Measurements from ENCODE around the gene DHRS7C. TPM values are rescaled to one million over a fixed set of nuclear protein-coding genes. Genes with fewer than 3 reads are reported as not detected.

The DHRS7C gene
- total RNA-seq, 3 donors from 2014 or later = not detected

- H3K27me3 ChIP-seq = no peaks in the 10 kb centered on the region
- intact Hi-C loops (cut with DNase I; ENCODE audit: low total_unique reads) = no loop called here
- H3K9me3 ChIP-seq = no peaks in the 10 kb centered on the region
- H3K4me1 ChIP-seq = no peaks in the 10 kb centered on the region
- DNase-seq (ENCODE audit: low spot score in 2 of 2) = no peak
- TF ChIP-seq, protein P1, sequence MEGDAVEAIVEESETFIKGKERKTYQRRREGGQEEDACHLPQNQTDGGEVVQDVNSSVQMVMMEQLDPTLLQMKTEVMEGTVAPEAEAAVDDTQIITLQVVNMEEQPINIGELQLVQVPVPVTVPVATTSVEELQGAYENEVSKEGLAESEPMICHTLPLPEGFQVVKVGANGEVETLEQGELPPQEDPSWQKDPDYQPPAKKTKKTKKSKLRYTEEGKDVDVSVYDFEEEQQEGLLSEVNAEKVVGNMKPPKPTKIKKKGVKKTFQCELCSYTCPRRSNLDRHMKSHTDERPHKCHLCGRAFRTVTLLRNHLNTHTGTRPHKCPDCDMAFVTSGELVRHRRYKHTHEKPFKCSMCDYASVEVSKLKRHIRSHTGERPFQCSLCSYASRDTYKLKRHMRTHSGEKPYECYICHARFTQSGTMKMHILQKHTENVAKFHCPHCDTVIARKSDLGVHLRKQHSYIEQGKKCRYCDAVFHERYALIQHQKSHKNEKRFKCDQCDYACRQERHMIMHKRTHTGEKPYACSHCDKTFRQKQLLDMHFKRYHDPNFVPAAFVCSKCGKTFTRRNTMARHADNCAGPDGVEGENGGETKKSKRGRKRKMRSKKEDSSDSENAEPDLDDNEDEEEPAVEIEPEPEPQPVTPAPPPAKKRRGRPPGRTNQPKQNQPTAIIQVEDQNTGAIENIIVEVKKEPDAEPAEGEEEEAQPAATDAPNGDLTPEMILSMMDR (IDR thresholded peaks at IDR 0.05) = no peak
- TF ChIP-seq POLR2AphosphoS5 (IDR thresholded peaks at IDR 0.05) = no peak
- no peak for TF ChIP-seq POLR2A (IDR thresholded peaks at IDR 0.05)
- no peak overlapping the region for H3K4me3 ChIP-seq
- H3K27ac ChIP-seq = no peak overlapping the region
- no peaks in the 10 kb centered on the region for H3K36me3 ChIP-seq
These were observed 14.5 kb downstream of the DHRS7C start for GRCh38 chr17:9776911-9777310.

GRCh38 chr17:9772658-9773057 is 18.7 kb downstream of the DHRS7C start:
- H3K4me1 ChIP-seq = no peaks in the 10 kb centered on the region
- no peak overlapping the region for H3K4me3 ChIP-seq
- no peak for TF ChIP-seq POLR2AphosphoS5 (IDR thresholded peaks at IDR 0.05)
- TF ChIP-seq POLR2A (IDR thresholded peaks at IDR 0.05) = no peak
- TF ChIP-seq, protein P1 (IDR thresholded peaks at IDR 0.05) = no peak
- H3K27ac ChIP-seq = no peak overlapping the region
- H3K27me3 ChIP-seq = no peaks in the 10 kb centered on the region
- intact Hi-C loops (cut with DNase I; ENCODE audit: low total_unique reads) = no loop called here
- no peaks in the 10 kb centered on the region for H3K36me3 ChIP-seq
- H3K9me3 ChIP-seq = no peaks in the 10 kb centered on the region
- no peak for DNase-seq (ENCODE audit: low spot score in 2 of 2)

DNA sequence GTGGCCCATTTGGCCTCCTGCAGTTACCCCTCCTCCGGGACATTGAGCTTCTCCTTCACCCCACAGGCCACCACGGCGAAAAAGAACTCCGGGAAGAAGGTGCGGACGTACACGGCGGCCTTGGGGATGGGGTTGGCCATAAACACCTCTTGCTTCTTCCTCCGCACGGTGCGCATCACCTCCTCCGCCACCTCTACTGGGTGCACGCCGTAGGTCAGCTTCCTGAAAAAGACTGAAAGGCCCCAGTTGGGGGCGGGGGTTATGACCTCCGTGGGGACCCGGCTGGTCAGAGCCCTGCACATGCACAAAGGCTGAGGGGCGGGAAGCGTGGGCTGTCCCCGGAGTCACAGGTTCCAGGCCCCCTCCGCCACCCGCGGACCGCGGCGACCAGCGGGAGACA is 19.9 kb downstream of the DHRS7C start:
- DNase-seq (ENCODE audit: low spot score in 2 of 2) = no peak
- Histone ChIP-seq H3K4me3 (no peak overlapping the region), H3K27me3 (no peaks in the 10 kb centered on the region), H3K9me3 (no peaks in the 10 kb centered on the region), H3K36me3 (no peaks in the 10 kb centered on the region), H3K4me1 (no peaks in the 10 kb centered on the region), H3K27ac (no peak overlapping the region)
- TF ChIP-seq POLR2A (IDR thresholded peaks at IDR 0.05) (no peak), POLR2AphosphoS5 (IDR thresholded peaks at IDR 0.05) (no peak)
- TF ChIP-seq, protein P1 (IDR thresholded peaks at IDR 0.05) = no peak
- intact Hi-C loops (cut with DNase I; ENCODE audit: low total_unique reads) = no loop called here

DNA sequence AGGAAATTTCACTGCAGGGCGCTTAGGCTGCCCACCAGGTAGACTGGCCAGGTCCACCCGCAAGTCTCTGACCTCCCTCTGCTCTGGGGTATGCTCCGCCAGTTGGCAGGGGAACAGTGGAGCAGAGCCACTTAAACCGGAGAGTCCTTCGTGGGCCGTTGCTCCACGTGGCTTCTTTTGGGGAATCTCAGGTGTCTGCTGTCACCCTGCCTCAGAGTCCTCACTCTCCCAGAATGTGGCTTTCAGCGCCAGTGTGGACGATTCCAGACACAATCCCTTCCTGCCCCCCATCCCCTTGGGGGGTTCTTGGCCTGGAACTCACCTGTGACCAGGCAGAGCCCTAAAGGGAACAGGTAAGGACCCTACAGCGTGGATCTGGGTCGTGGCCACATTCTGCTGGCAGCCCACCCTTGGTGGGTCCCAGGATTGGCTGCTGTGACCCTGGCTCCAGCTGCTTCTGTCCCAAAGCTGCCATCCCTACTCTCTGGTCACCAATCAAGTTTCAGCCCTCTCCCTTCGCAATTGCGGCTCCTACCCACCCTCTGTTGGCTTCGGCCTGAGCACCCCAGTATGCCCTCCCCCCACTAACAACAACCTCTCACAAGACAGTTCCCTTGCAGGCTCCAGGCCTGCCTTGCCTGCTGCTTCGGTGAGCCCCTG is 22.2 kb downstream of the DHRS7C start:
- Histone ChIP-seq H3K27me3 (no peaks in the 10 kb centered on the region), H3K27ac (no peak overlapping the region), H3K4me3 (no peak overlapping the region), H3K9me3 (no peaks in the 10 kb centered on the region), H3K36me3 (no peaks in the 10 kb centered on the region), H3K4me1 (no peaks in the 10 kb centered on the region)
- intact Hi-C loops (cut with DNase I; ENCODE audit: low total_unique reads) = loop anchor here (10.0 kb wide), 1 partner anchor 296 kb away; no protein-coding TSS in a partner anchor
- DNase-seq (ENCODE audit: low spot score in 2 of 2) = no peak
- TF ChIP-seq POLR2A (IDR thresholded peaks at IDR 0.05) (no peak), POLR2AphosphoS5 (IDR thresholded peaks at IDR 0.05) (no peak)
- TF ChIP-seq, protein P1 (IDR thresholded peaks at IDR 0.05) = no peak

DNA sequence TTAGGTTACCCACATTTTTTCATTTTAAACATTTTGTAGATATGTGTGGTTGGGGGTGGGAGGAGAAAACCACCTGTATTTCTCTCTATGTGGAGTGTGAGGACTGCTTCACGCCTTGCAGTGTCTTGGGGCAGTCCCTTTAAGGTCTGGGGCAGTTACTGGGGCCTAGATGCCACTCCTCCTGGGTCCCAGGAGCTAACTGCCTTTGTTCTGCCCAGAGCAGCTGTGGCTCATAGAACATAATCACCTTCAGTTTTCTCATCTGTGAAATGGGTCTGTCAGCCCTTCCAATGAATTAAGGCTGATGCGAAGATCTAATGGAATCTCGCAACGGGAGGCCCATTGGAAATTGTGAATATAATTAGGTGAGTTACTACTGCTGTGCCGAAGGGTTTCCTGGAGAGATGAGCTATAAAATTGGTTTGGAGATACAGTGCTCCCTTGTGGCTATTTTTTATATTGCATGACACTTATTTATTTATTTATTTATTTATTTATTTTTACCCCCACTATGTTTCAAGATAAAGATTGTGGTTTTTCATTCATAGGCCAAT is 22.9 kb downstream of the DHRS7C start:
- H3K27me3 ChIP-seq = no peaks in the 10 kb centered on the region
- no peak overlapping the region for H3K27ac ChIP-seq
- DNase-seq (ENCODE audit: low spot score in 2 of 2) = no peak
- no peaks in the 10 kb centered on the region for H3K4me1 ChIP-seq
- no peaks in the 10 kb centered on the region for H3K36me3 ChIP-seq
- H3K4me3 ChIP-seq = no peak overlapping the region
- H3K9me3 ChIP-seq = no peaks in the 10 kb centered on the region
- intact Hi-C loops (cut with DNase I; ENCODE audit: low total_unique reads) = loop anchor here (10.0 kb wide), 1 partner anchor 296 kb away; no protein-coding TSS in a partner anchor
- TF ChIP-seq, protein P1 (IDR thresholded peaks at IDR 0.05) = peak in 2 of 3 donors; percentile 31 to 46
- TF ChIP-seq POLR2AphosphoS5 (IDR thresholded peaks at IDR 0.05) = no peak

Data from breast epithelium (tissue), 4 donors.